C4-2B (cell line): ENCODE data around the gene GLIPR1L2.

Experiments used
- H3K27ac ChIP-seq: fragments of 450-650 bp; 2 replicates; pipeline ENCODE4 v1.5.1; 2017
- CTCF ChIP-seq: fragments of 450-650 bp; conservative IDR thresholded peaks from 2 replicates; pipeline ENCODE4 v1.5.1; 2017; ENCODE audit warnings: mild to moderate bottlenecking
- ZFX ChIP-seq: fragments of 450-650 bp; IDR thresholded peaks from 2 replicates; pipeline ENCODE4 v1.6.1; 2017

GLIPR1L2 gene

GRCh38 chr12:75478116-75478794 lies 87.4 kb downstream of the GLIPR1L2 start:
- TF ChIP-seq ZFX, result no peak
- no peak overlapping the region for H3K27ac ChIP-seq

- no peak for TF ChIP-seq CTCF
- H3K27ac ChIP-seq, result no peak overlapping the region
Observed at GRCh38 chr12:75479963-75480461, 89.1 kb downstream of the GLIPR1L2 start.

- no peak within 1 kb of the TSS for H3K27ac ChIP-seq
- TF ChIP-seq CTCF, result no peak
- TF ChIP-seq ZFX, result no peak
Observed at GRCh38 chr12:75480469-75480949, 89.6 kb downstream of the GLIPR1L2 start, which contains the start of gene GLIPR1. Gene GLIPR1, plus strand, starts transcription at chr12:75480755. Its CDS starts 126 bp downstream, at chr12:75480881.

GRCh38 chr12:75481013-75481705 lies 90.3 kb downstream of the GLIPR1L2 start:
- no peak overlapping the region for H3K27ac ChIP-seq
- no peak for TF ChIP-seq ZFX
- no peak for TF ChIP-seq CTCF

GRCh38 chr12:75481774-75482173 lies 90.9 kb downstream of the GLIPR1L2 start:
- H3K27ac ChIP-seq, result no peak overlapping the region
- TF ChIP-seq CTCF (no peak), ZFX (no peak)
